H1 (cell line): ENCODE data around the gene NDRG4. TPM values are rescaled to one million over a fixed set of nuclear protein-coding genes. Genes with fewer than 3 reads are reported as not detected.

Experiments used
- CTCF ChIA-PET: fragments of 300-600 bp; sonication (Branson Sonifier 250); formaldehyde crosslinking; loops from one replicate; lab custom pipeline; 2021; ENCODE audit not compliant: partially characterized antibody; lab: Charles Lee
- POLR2A ChIA-PET: fragments of 300-600 bp; sonication (Branson Sonifier 250); formaldehyde crosslinking; loops from one replicate; lab custom pipeline; 2021; ENCODE audit warnings: inconsistent platforms; ENCODE audit not compliant: partially characterized antibody; lab: Charles Lee
- DNase-seq, 2 experiments: peaks; one replicate each; pipeline versions ENCODE4 v3.0.0 to v3.0.0-alpha.2; 2010 to 2022; ENCODE audit warnings: low spot score in 2 of 2, low read depth in 1 of 2, mixed read lengths in 1 of 2
- FAIRE-seq: peaks from 2 replicates; lab custom pipeline; 2011; peaks lifted over from hg19 to GRCh38; lab: Jason Lieb, UNC
- H2AFZ ChIP-seq: 2 replicates; pipeline ENCODE4 v1.8.1; 2012; ENCODE audit warnings: low read length, inconsistent platforms
- H2AK5ac ChIP-seq: 2 replicates; pipeline ENCODE4 v1.6.1; 2013; ENCODE audit warnings: low read depth, low read length
- H2BK120ac ChIP-seq: replicated peaks from 2 replicates; pipeline ENCODE3; 2013; ENCODE audit warnings: low read depth, low read length, inconsistent platforms
- H2BK12ac ChIP-seq: 2 replicates; pipeline ENCODE4 v1.6.1; 2013; ENCODE audit warnings: low read depth, low read length
- H2BK15ac ChIP-seq: 2 replicates; pipeline ENCODE4 v1.6.1; 2013; ENCODE audit warnings: low read length
- H2BK20ac ChIP-seq: 2 replicates; pipeline ENCODE4 v1.6.1; 2013; ENCODE audit warnings: low read length
- H2BK5ac ChIP-seq: 2 replicates; pipeline ENCODE4 v1.6.1; 2013; ENCODE audit warnings: low read depth, low read length
- H3K14ac ChIP-seq: 2 replicates; pipeline ENCODE4 v1.6.1; 2013; ENCODE audit warnings: inconsistent platforms; ENCODE audit not compliant: insufficient read length
- H3K18ac ChIP-seq: 2 replicates; pipeline ENCODE4 v1.6.1; 2013; ENCODE audit warnings: low read length; ENCODE audit errors: extremely low read depth
- H3K23ac ChIP-seq: 2 replicates; pipeline ENCODE4 v1.6.1; 2013; ENCODE audit warnings: inconsistent platforms; ENCODE audit not compliant: insufficient read length
- H3K23me2 ChIP-seq: 2 replicates; pipeline ENCODE4 v1.6.1; 2013; ENCODE audit warnings: low read depth, low read length
- H3K27ac ChIP-seq: 2 replicates; pipeline ENCODE4 v1.6.1; 2011; ENCODE audit warnings: low read depth, low read length, inconsistent platforms
- H3K27me3 ChIP-seq, 4 experiments: replicated peaks in 1 of 4; 1 replicate in 1 of 4; 2 replicates in 3 of 4; pipeline versions ENCODE4 v1.6.1 to v1.8.1; 2011 to 2013; ENCODE audit warnings: low read length in 3 of 4, mild to moderate bottlenecking in 3 of 4, inconsistent platforms in 2 of 4, mixed read lengths in 2 of 4, moderate library complexity in 1 of 4; ENCODE audit not compliant: control insufficient read depth in 3 of 4, insufficient read depth in 3 of 4; ENCODE audit errors: extremely low read depth in 1 of 4
- H3K36me3 ChIP-seq, 4 experiments: 2 replicates each; pipeline versions ENCODE4 v1.6.1 to v1.8.1; 2011 to 2013; ENCODE audit warnings: mild to moderate bottlenecking in 4 of 4, low read length in 3 of 4, moderate library complexity in 2 of 4, control low read depth in 1 of 4, inconsistent platforms in 1 of 4; ENCODE audit not compliant: insufficient read depth in 4 of 4, control insufficient read depth in 2 of 4
- H3K4ac ChIP-seq: replicated peaks from 2 replicates; pipeline ENCODE3; 2013; ENCODE audit warnings: low read length, low read depth, mixed read lengths, inconsistent platforms; ENCODE audit not compliant: insufficient read length
- H3K4me1 ChIP-seq, 4 experiments: replicated peaks in 1 of 4; 1 replicate in 1 of 4; 2 replicates in 3 of 4; pipeline versions ENCODE4 v1.6.1 to v1.8.1; 2011 to 2013; ENCODE audit warnings: low read length in 3 of 4, inconsistent platforms in 2 of 4, mixed read lengths in 1 of 4; ENCODE audit not compliant: insufficient read depth in 4 of 4, control insufficient read depth in 3 of 4
- H3K4me2 ChIP-seq, 2 experiments: 2 replicates each; pipeline versions ENCODE4 v1.6.1 to v1.8.1; 2011 to 2013; ENCODE audit warnings: low read depth in 2 of 2, low read length in 2 of 2, control low read depth in 1 of 2, inconsistent platforms in 1 of 2, mild to moderate bottlenecking in 1 of 2; ENCODE audit not compliant: insufficient read depth in 1 of 2
- H3K4me3 ChIP-seq, 4 experiments: fragments of 200-600, 300-600 bp in 1 of 4; sonication (generic), shearing (Covaris generic), sonication (Bioruptor Twin) in 1 of 4; 2 replicates each; pipeline versions ENCODE4 v1.5.1 to v1.8.1; 2011 to 2016; ENCODE audit warnings: low read length in 4 of 4, low read depth in 3 of 4, control low read depth in 2 of 4, inconsistent platforms in 2 of 4, mild to moderate bottlenecking in 2 of 4, mixed read lengths in 1 of 4, moderate library complexity in 1 of 4; ENCODE audit not compliant: insufficient read depth in 2 of 4; ENCODE audit errors: extremely low read depth in 1 of 4
- H3K56ac ChIP-seq: replicated peaks from 2 replicates; pipeline ENCODE3; 2013; ENCODE audit warnings: low read depth, mild to moderate bottlenecking, mixed read lengths, low read length, inconsistent platforms; ENCODE audit not compliant: insufficient read length
- H3K79me1 ChIP-seq: 2 replicates; pipeline ENCODE4 v1.6.1; 2013; ENCODE audit warnings: low read depth, low read length, control low read depth
- H3K79me2 ChIP-seq, 2 experiments: 2 replicates each; pipeline versions ENCODE4 v1.6.1 to v1.8.1; 2012 to 2013; ENCODE audit warnings: low read length in 2 of 2, mild to moderate bottlenecking in 2 of 2, inconsistent platforms in 1 of 2; ENCODE audit not compliant: insufficient read depth in 2 of 2, control insufficient read depth in 1 of 2
- H3K9ac ChIP-seq, 4 experiments: replicated peaks in 1 of 4; 1 replicate in 1 of 4; 2 replicates in 3 of 4; pipeline versions ENCODE4 v1.6.1 to v1.8.1; 2011 to 2013; ENCODE audit warnings: low read depth in 3 of 4, low read length in 3 of 4, control low read depth in 2 of 4, mild to moderate bottlenecking in 2 of 4, moderate library complexity in 2 of 4, inconsistent platforms in 1 of 4; ENCODE audit errors: extremely low read depth in 1 of 4
- H3K9me3 ChIP-seq, 2 experiments: 2 replicates each; pipeline versions ENCODE4 v1.6.1 to v1.8.1; 2012 to 2013; ENCODE audit warnings: mild to moderate bottlenecking in 2 of 2, moderate library complexity in 2 of 2, control low read depth in 1 of 2, inconsistent platforms in 1 of 2, low read depth in 1 of 2, low read length in 1 of 2, mixed read lengths in 1 of 2; ENCODE audit not compliant: insufficient read depth in 2 of 2
- H4K20me1 ChIP-seq, 2 experiments: replicated peaks in 1 of 2; 2 replicates each; pipeline versions ENCODE3 to v1.8.1; 2011 to 2013; ENCODE audit warnings: inconsistent platforms in 2 of 2, low read length in 2 of 2, mild to moderate bottlenecking in 1 of 2; ENCODE audit not compliant: insufficient read depth in 2 of 2, control insufficient read depth in 1 of 2
- H4K5ac ChIP-seq: 2 replicates; pipeline ENCODE4 v1.6.1; 2013; ENCODE audit warnings: low read length, low read depth, mixed read lengths, inconsistent platforms; ENCODE audit not compliant: insufficient read length
- H4K8ac ChIP-seq: 2 replicates; pipeline ENCODE4 v1.8.0; 2013; ENCODE audit warnings: mild to moderate bottlenecking, moderate library complexity, low read length, inconsistent platforms; ENCODE audit not compliant: insufficient read depth; ENCODE audit errors: extremely low read depth
- H4K91ac ChIP-seq: replicated peaks from 2 replicates; pipeline ENCODE3; 2013; ENCODE audit warnings: low read length, mixed read lengths, inconsistent platforms; ENCODE audit not compliant: insufficient read length
- CBX8 ChIP-seq: fragments of 300-800, 300-1000 bp; sonication (generic); IDR thresholded peaks from 2 replicates; pipeline ENCODE4 v1.7.1; 2016; ENCODE audit warnings: low read depth, low read length, borderline replicate concordance
- FOSL1 ChIP-seq: IDR thresholded peaks from 2 replicates; pipeline ENCODE4 v1.6.1; 2011; ENCODE audit warnings: mild to moderate bottlenecking, low read depth, low read length, moderate library complexity; ENCODE audit not compliant: insufficient read depth
- HDAC6 ChIP-seq: IDR thresholded peaks from one replicate; pipeline ENCODE4 v1.7.1; 2012; ENCODE audit warnings: low read depth, mild to moderate bottlenecking, inconsistent platforms, low read length, moderate library complexity
- JUN ChIP-seq: IDR thresholded peaks from 2 replicates; pipeline ENCODE4 v1.6.1; 2011; ENCODE audit warnings: low read depth, mild to moderate bottlenecking, improper control_type of control experiment, low read length
- POU5F1 ChIP-seq: IDR thresholded peaks from 2 replicates; pipeline ENCODE4 v1.6.1; 2011; ENCODE audit warnings: low read depth, mild to moderate bottlenecking, low read length, moderate library complexity
- SAP30 ChIP-seq: fragments of 300-600 bp; sonication (generic); IDR thresholded peaks from 2 replicates; pipeline ENCODE4 v1.7.1; 2012; ENCODE audit warnings: low read length, moderate library complexity, mild to moderate bottlenecking, inconsistent platforms; ENCODE audit not compliant: insufficient read depth, insufficient replicate concordance
- SIRT6 ChIP-seq: IDR thresholded peaks from one replicate; pipeline ENCODE4 v1.7.1; 2012; ENCODE audit warnings: low read length, inconsistent platforms
- SP4 ChIP-seq: IDR thresholded peaks from 2 replicates; pipeline ENCODE4 v1.6.1; 2012; ENCODE audit warnings: low read length, inconsistent platforms
- WGBS, 2 experiments: shearing (Covaris generic) in 1 of 2; methylation state at CpG; one replicate each; pipeline versions ENCODE4 v1.1.6 to v1.1.7; 2013 to 2015; ENCODE audit warnings: low lambda C conversion rate in 2 of 2, mixed read lengths in 2 of 2, inconsistent platforms in 1 of 2, low coverage in 1 of 2, missing lambda C conversion rate in 1 of 2; ENCODE audit not compliant: insufficient replicate concordance in 2 of 2, insufficient coverage in 1 of 2, insufficient read length in 1 of 2; ENCODE audit errors: extremely low coverage in 1 of 2, missing lambda C conversion rate in 1 of 2; 5-methylcytosine and 5-hydroxymethylcytosine counted together
- polyA plus RNA-seq, 7 experiments: library from polyadenylated mRNA; depleted of rRNA in 3 of 7; stranded (reverse) in 5 of 7; unstranded in 2 of 7; fragments of >200 nt in 5 of 7; fragments of 200-250 nt in 2 of 7; gene quantifications; 1 replicate in 5 of 7; 2 replicates in 1 of 7; 4 replicates in 1 of 7; pipeline versions ENCODE4 v1.2.1 to v1.2.3, GENCODE V29; 2011 to 2013; ENCODE audit warnings: missing spikeins in 2 of 7, mixed read lengths in 2 of 7
- total RNA-seq: library from RNA; stranded (reverse); fragmentation: NEBNext Ultra II Directional; extraction: Animal tissue kit (Norgen Biotek cat#: 25700); gene quantifications from 2 replicates; pipeline ENCODE4 v1.2.1, GENCODE V29; 2021
- TF ChIP-seq, protein P1 (sequence below): IDR thresholded peaks from 2 replicates; pipeline ENCODE4 v1.6.1; 2012; ENCODE audit warnings: inconsistent platforms
- TF ChIP-seq, protein P2 (sequence below): IDR thresholded peaks from 2 replicates; pipeline ENCODE4 v1.6.1; 2011; ENCODE audit warnings: low read depth, mild to moderate bottlenecking, low read length; ENCODE audit not compliant: insufficient read depth

Gene NDRG4
- total and polyA plus RNA-seq, 2 of the 8 experiments (the other 6 are each of a cell fraction or from before 2014, with no cell fraction given): 20.8 to 30.9 TPM

DNA sequence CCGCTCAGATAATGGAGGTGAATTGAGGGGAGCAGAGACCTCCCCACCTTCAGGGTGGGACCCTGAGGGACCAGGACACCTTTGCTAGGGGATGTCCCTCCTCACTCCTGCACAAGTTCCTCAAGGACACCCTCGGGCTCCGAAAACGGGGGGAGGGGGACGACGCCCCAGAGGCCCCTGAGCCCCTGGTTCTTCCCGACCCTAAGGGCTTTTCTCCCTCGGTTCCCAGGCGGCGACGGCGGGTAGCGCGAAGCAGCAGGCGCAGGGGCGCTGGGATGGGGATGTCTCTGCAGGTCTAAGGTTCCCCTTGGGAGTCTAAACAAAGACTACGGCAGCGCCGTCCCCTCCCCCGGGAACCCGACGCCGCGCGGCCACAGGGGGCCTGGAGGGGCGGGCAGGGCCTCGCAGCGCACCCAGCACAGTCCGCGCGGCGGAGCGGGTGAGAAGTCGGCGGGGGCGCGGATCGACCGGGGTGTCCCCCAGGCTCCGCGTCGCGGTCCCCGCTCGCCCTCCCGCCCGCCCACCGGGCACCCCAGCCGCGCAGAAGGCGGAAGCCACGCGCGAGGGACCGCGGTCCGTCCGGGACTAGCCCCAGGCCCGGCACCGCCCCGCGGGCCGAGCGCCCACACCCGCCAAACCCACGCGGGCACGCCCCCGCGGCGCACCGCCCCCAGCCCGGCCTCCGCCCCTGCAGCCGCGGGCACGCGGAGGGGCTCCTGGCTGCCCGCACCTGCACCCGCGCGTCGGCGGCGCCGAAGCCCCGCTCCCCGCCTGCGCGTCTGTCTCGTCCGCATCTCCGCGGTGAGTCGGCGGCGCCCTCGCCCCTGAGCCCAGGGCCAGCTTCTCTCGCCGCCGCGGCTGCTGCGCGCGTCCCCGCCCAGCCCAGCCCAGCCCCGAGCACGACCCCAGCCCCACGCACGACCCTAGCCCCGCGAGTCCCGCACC, 36.7 kb upstream of the NDRG4 start:
- H2BK12ac ChIP-seq: peak overlapping the region; percentile 60; the same call in 1 of the 2 replicates
- no peak overlapping the region for H2BK5ac ChIP-seq
- H2AK5ac ChIP-seq: no peak overlapping the region
- H3K9ac ChIP-seq: peak overlapping the region in 1 of 4 experiments; percentile 13; a peak in 1 of 7 replicates
- H3K23me2 ChIP-seq: peaks cover 19% of the 10 kb centered on the region
- no peak overlapping the region for H3K18ac ChIP-seq
- DNase-seq: peak in 1 of 2 experiments; percentile 70
- H3K27ac ChIP-seq: no peak overlapping the region
- H4K20me1 ChIP-seq: no peaks in the 10 kb centered on the region
- H3K14ac ChIP-seq: no peak overlapping the region
- no peak overlapping the region for H4K91ac ChIP-seq
- POLR2A ChIA-PET: no interaction called here
- 4% methylated on average over 17 of the region's 113 CpGs; no CpG with 5 or more reads in 1 of the 2 experiments for WGBS, 2 experiments
- no peak overlapping the region for H2BK120ac ChIP-seq
- H3K23ac ChIP-seq: no peak overlapping the region
- H3K4me2 ChIP-seq: peak overlapping the region; percentile 90 to 95
- H3K27me3 ChIP-seq: peaks cover 27 to 54% (median 48%) of the 10 kb centered on the region in 4 experiments
- no peaks in the 10 kb centered on the region for H3K79me1 ChIP-seq
- CTCF ChIA-PET: interaction anchor here (1.2 to 2.7 kb wide), 2 partner anchors 25 to 163 kb away, joined by 3 to 15 read pairs; no protein-coding TSS in a partner anchor
- H2BK15ac ChIP-seq: no peak overlapping the region
- H3K36me3 ChIP-seq: peaks cover 0 to 3% (median 0%) of the 10 kb centered on the region in 4 experiments; a peak in 1 of 8 replicates
- H2BK20ac ChIP-seq: 0 out of 2 replicates have a peak overlapping the region, but pooled peaks have one; percentile 48
- H4K5ac ChIP-seq: no peak overlapping the region
- 0 out of 2 replicates have a peak overlapping the region, but pooled peaks have one; percentile 60 for H4K8ac ChIP-seq
- H3K9me3 ChIP-seq: no peaks in the 10 kb centered on the region
- no peak overlapping the region for H3K4ac ChIP-seq
- no peak overlapping the region for H3K56ac ChIP-seq
- H3K4me3 ChIP-seq: peak overlapping the region; percentile 54 to 79 (median 60)
- FAIRE-seq: no peak
- H3K4me1 ChIP-seq: peaks cover 0 to 19% (median 7%) of the 10 kb centered on the region in 4 experiments; a peak in 6 of 7 replicates
- H3K79me2 ChIP-seq: no peaks in the 10 kb centered on the region
- no peak overlapping the region for H2AFZ ChIP-seq
- TF ChIP-seq SIRT6 (no peak), CBX8 (no peak), FOSL1 (no peak), JUN (no peak), HDAC6 (no peak), SAP30 (no peak), SP4 (no peak), POU5F1 (no peak)
- TF ChIP-seq, protein P1, sequence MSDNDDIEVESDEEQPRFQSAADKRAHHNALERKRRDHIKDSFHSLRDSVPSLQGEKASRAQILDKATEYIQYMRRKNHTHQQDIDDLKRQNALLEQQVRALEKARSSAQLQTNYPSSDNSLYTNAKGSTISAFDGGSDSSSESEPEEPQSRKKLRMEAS: 0 out of 2 replicates have a peak, but pooled peaks have one; percentile 13
- TF ChIP-seq, protein P2, sequence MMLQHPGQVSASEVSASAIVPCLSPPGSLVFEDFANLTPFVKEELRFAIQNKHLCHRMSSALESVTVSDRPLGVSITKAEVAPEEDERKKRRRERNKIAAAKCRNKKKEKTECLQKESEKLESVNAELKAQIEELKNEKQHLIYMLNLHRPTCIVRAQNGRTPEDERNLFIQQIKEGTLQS: no peak
